ENCODE data around the gene GNG8. TPM values are rescaled to one million over a fixed set of nuclear protein-coding genes. Genes with fewer than 3 reads are reported as not detected.

GNG8 gene
- total RNA-seq, 4 donors from 2014 or later, result not detected

- DNase-seq, result peak in 1 of 2 donors; percentile 9
- intact Hi-C loops (cut with DNase I; ENCODE audit: low total_unique reads), result no loop called here
- no peak for ATAC-seq
- TF ChIP-seq CTCF (IDR thresholded peaks at IDR 0.05 in 4 of 5, conservative IDR thresholded peaks at IDR 0.05 in 1 of 5) (no peak), POLR2A (IDR thresholded peaks at IDR 0.05) (no peak)
- peaks cover 0 to 18% of the 10 kb centered on the region in 2 donors for H3K36me3 ChIP-seq
- no peaks in the 10 kb centered on the region for H3K9me3 ChIP-seq
- in situ Hi-C loops (cut with MboI; ENCODE audit: low sequenced_read_pairs in 4 of 4), result loop anchor here in 3 of 4 donors (5.0 to 10.0 kb wide), 2 partner anchors 49 to 51 kb away; partner anchors contain the start of gene DACT3 (in 3 of the 3)
- no peaks in the 10 kb centered on the region for H3K27me3 ChIP-seq
- H3K4me1 ChIP-seq, result peaks cover 12 to 16% of the 10 kb centered on the region in 2 donors
- H3K27ac ChIP-seq, result no peak overlapping the region
- H3K4me3 ChIP-seq, result no peak overlapping the region
Observed at GRCh38 chr19:46613525-46613924, 22.5 kb downstream of the GNG8 start.

DNA sequence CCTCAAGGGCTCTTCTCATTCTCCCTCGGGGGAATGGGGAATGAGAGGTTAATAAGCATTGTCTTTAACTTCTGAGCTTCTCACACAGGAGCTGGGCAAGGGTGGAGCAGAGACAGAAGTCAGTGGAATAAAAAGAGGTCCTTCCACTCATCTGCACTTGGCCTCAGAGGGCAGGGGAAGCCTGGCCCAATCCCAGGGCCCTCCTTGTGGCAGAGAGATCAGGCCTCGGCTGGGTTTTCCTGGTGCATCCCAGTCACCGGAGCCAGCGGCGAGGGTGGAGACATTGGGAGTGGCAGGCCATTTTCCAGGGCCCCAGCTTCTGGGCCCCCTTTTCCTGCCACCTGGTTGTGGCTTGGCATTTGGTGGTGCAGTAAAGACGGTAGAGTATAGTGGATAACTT, 24.2 kb downstream of the GNG8 start:
- no peak overlapping the region for H3K4me3 ChIP-seq
- intact Hi-C loops (cut with DNase I; ENCODE audit: low total_unique reads) (no loop called here), in situ Hi-C loops (cut with MboI; ENCODE audit: low sequenced_read_pairs in 4 of 4) (loop anchor here in 3 of 4 donors (5.0 to 10.0 kb wide), 2 partner anchors 51 to 53 kb away; partner anchors contain the start of gene DACT3 (in 3 of the 3))
- DNase-seq (peak in 1 of 2 donors; percentile 3), ATAC-seq (no peak)
- H3K36me3 ChIP-seq, result peaks cover 0 to 36% of the 10 kb centered on the region in 2 donors
- no peaks in the 10 kb centered on the region for H3K27me3 ChIP-seq
- H3K27ac ChIP-seq, result no peak overlapping the region
- no peak for TF ChIP-seq CTCF (IDR thresholded peaks at IDR 0.05 in 4 of 5, conservative IDR thresholded peaks at IDR 0.05 in 1 of 5)
- no peak for TF ChIP-seq POLR2A (IDR thresholded peaks at IDR 0.05)
- peaks cover 4 to 8% of the 10 kb centered on the region in 2 donors for H3K4me1 ChIP-seq
- no peaks in the 10 kb centered on the region for H3K9me3 ChIP-seq

GRCh38 chr19:46610851-46611770, 24.9 kb downstream of the GNG8 start:
- TF ChIP-seq CTCF (IDR thresholded peaks at IDR 0.05 in 4 of 5, conservative IDR thresholded peaks at IDR 0.05 in 1 of 5) (no peak), POLR2A (IDR thresholded peaks at IDR 0.05) (no peak)
- in situ Hi-C loops (cut with MboI; ENCODE audit: low sequenced_read_pairs in 4 of 4), result loop anchor here in 3 of 4 donors (5.0 to 10.0 kb wide), 2 partner anchors 51 to 54 kb away; partner anchors contain the start of gene DACT3 (in 3 of the 3)
- ATAC-seq (no peak), DNase-seq (peak in 1 of 2 donors; percentile 8)
- H3K4me1 ChIP-seq, result peaks cover 0 to 4% of the 10 kb centered on the region in 2 donors
- no peaks in the 10 kb centered on the region for H3K27me3 ChIP-seq
- H3K4me3 ChIP-seq, result no peak overlapping the region
- peaks cover 0 to 41% of the 10 kb centered on the region in 2 donors for H3K36me3 ChIP-seq
- H3K9me3 ChIP-seq, result no peaks in the 10 kb centered on the region
- intact Hi-C loops (cut with DNase I; ENCODE audit: low total_unique reads), result no loop called here
- H3K27ac ChIP-seq, result no peak overlapping the region

DNA sequence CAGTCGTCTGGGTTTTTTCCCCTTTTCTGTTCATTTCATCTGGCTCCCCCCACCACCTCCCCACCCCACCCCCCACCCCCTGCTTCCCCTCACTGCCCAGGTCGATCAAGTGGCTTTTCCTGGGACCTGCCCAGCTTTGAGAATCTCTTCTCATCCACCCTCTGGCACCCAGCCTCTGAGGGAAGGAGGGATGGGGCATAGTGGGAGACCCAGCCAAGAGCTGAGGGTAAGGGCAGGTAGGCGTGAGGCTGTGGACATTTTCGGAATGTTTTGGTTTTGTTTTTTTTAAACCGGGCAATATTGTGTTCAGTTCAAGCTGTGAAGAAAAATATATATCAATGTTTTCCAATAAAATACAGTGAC, 25.6 kb downstream of the GNG8 start:
- Histone ChIP-seq H3K36me3 (peaks cover 0 to 48% of the 10 kb centered on the region in 2 donors), H3K27me3 (no peaks in the 10 kb centered on the region), H3K4me3 (no peak overlapping the region), H3K27ac (no peak overlapping the region), H3K9me3 (no peaks in the 10 kb centered on the region), H3K4me1 (peaks cover 0 to 8% of the 10 kb centered on the region in 2 donors)
- ATAC-seq, result no peak
- in situ Hi-C loops (cut with MboI; ENCODE audit: low sequenced_read_pairs in 4 of 4), result loop anchor here in 3 of 4 donors (5.0 to 10.0 kb wide), 2 partner anchors 52 to 54 kb away; partner anchors contain the start of gene DACT3 (in 3 of the 3)
- TF ChIP-seq CTCF (IDR thresholded peaks at IDR 0.05 in 4 of 5, conservative IDR thresholded peaks at IDR 0.05 in 1 of 5) (no peak), POLR2A (IDR thresholded peaks at IDR 0.05) (no peak)
- peak in 1 of 2 donors; percentile 2 for DNase-seq
- intact Hi-C loops (cut with DNase I; ENCODE audit: low total_unique reads), result no loop called here

Data from gastrocnemius medialis (tissue), 4 donors.